Loucy (cell line): ENCODE data around the gene MED31.
A peak's percentile ranks its signal among the peaks of the same experiment; 100 is the strongest.

Experiments
- H2AFZ ChIP-seq: fragments of 200-600 bp; sonication (generic); 2 replicates; pipeline ENCODE4 v1.6.0; 2016; ENCODE audit warnings: antibody characterized with exemption, mild to moderate bottlenecking, low read length, moderate library complexity
- H3F3A ChIP-seq: fragments of 200-600 bp; 2 replicates; pipeline ENCODE4 v1.6.0; 2016; ENCODE audit warnings: antibody characterized with exemption, low read depth, mild to moderate bottlenecking
- H3K27me3 ChIP-seq: fragments of 200-600 bp; sonication (generic); 2 replicates; pipeline ENCODE4 v1.6.1; 2014; ENCODE audit warnings: low read length, mild to moderate bottlenecking; ENCODE audit not compliant: insufficient read depth, poor library complexity, severe bottlenecking
- H3K36me3 ChIP-seq: fragments of 200-600 bp; sonication (generic); 2 replicates; pipeline ENCODE4 v1.6.1; 2016; ENCODE audit warnings: low read length; ENCODE audit not compliant: insufficient read depth
- H3K4me1 ChIP-seq: fragments of 200-600 bp; sonication (generic); 2 replicates; pipeline ENCODE4 v1.5.1; 2014; ENCODE audit warnings: low read length, mild to moderate bottlenecking; ENCODE audit not compliant: insufficient read depth, poor library complexity, severe bottlenecking
- H3K4me2 ChIP-seq: fragments of 200-600 bp; sonication (generic); 2 replicates; pipeline ENCODE4 v1.6.0; 2014; ENCODE audit warnings: antibody characterized with exemption, low read length, low read depth, mild to moderate bottlenecking; ENCODE audit not compliant: poor library complexity, severe bottlenecking
- H3K4me3 ChIP-seq: fragments of 200-600 bp; sonication (generic); 2 replicates; pipeline ENCODE4 v1.5.1; 2014; ENCODE audit warnings: low read length, mild to moderate bottlenecking, mixed read lengths; ENCODE audit not compliant: poor library complexity, severe bottlenecking
- H3K79me2 ChIP-seq: fragments of 200-600 bp; sonication (generic); 2 replicates; pipeline ENCODE4 v1.6.1; 2014; ENCODE audit warnings: low read length; ENCODE audit not compliant: insufficient read depth
- H3K9ac ChIP-seq: fragments of 200-600 bp; sonication (generic); 2 replicates; pipeline ENCODE4 v1.6.0; 2014; ENCODE audit warnings: mild to moderate bottlenecking, low read depth, low read length, moderate library complexity; ENCODE audit not compliant: poor library complexity, severe bottlenecking
- H3K9me2 ChIP-seq: fragments of 200-600 bp; sonication (generic); replicated peaks from 2 replicates; pipeline ENCODE4 v1.6.1; 2016; ENCODE audit warnings: low read depth, low read length, mixed read lengths
- H3K9me3 ChIP-seq: fragments of 200-600 bp; sonication (generic); 2 replicates; pipeline ENCODE4 v1.6.1; 2014; ENCODE audit warnings: mild to moderate bottlenecking, antibody characterized with exemption, low read length, low read depth; ENCODE audit not compliant: insufficient read depth
- H4K20me1 ChIP-seq: fragments of 200-600 bp; sonication (generic); 2 replicates; pipeline ENCODE4 v1.6.0; 2014; ENCODE audit warnings: antibody characterized with exemption, low read length, mild to moderate bottlenecking; ENCODE audit not compliant: insufficient read depth, poor library complexity, severe bottlenecking
- CTCF ChIP-seq: fragments of 200-600 bp; sonication (generic); conservative IDR thresholded peaks from 2 replicates; pipeline ENCODE4 v1.5.1; 2014; ENCODE audit warnings: mild to moderate bottlenecking, antibody characterized with exemption, low read length
- EZH2phosphoT487 ChIP-seq: fragments of 200-600 bp; IDR thresholded peaks from 2 replicates; pipeline ENCODE4 v1.6.1; 2018; ENCODE audit warnings: antibody characterized with exemption, mild to moderate bottlenecking, moderate library complexity, borderline replicate concordance

MED31 gene

GRCh38 chr17:6639586-6640535 lies 11.5 kb downstream of the MED31 start:
- Histone ChIP-seq H3F3A (no peaks in the 10 kb centered on the region), H3K4me3 (peak overlapping the region; percentile 88), H3K9ac (peak overlapping the region; percentile 76), H3K4me2 (peak overlapping the region; percentile 87), H3K9me2 (no peaks in the 10 kb centered on the region), H4K20me1 (peaks cover 22% of the 10 kb centered on the region), H3K9me3 (no peaks in the 10 kb centered on the region), H3K79me2 (peaks cover 44% of the 10 kb centered on the region), H3K36me3 (peaks cover 15% of the 10 kb centered on the region; the same call in 1 of the 2 replicates), H2AFZ (peak overlapping the region; percentile 100), H3K27me3 (no peaks in the 10 kb centered on the region), H3K4me1 (peaks cover 23% of the 10 kb centered on the region)
- TF ChIP-seq CTCF = no peak
- no peak for TF ChIP-seq EZH2phosphoT487

- no peak overlapping the region for H2AFZ ChIP-seq
- H3K4me3 ChIP-seq = peak overlapping the region; percentile 88
- peaks cover 8% of the 10 kb centered on the region; the same call in 1 of the 2 replicates for H3K36me3 ChIP-seq
- peaks cover 22% of the 10 kb centered on the region for H4K20me1 ChIP-seq
- H3K9me2 ChIP-seq = no peaks in the 10 kb centered on the region
- H3K79me2 ChIP-seq = peaks cover 44% of the 10 kb centered on the region
- TF ChIP-seq EZH2phosphoT487 (no peak), CTCF (no peak)
- H3F3A ChIP-seq = no peaks in the 10 kb centered on the region
- no peaks in the 10 kb centered on the region for H3K27me3 ChIP-seq
- peak overlapping the region; percentile 76 for H3K9ac ChIP-seq
- peaks cover 23% of the 10 kb centered on the region for H3K4me1 ChIP-seq
- no peaks in the 10 kb centered on the region for H3K9me3 ChIP-seq
- peak overlapping the region; percentile 87 for H3K4me2 ChIP-seq
Measured at GRCh38 chr17:6639014-6639585, 12.3 kb downstream of the MED31 start.

GRCh38 chr17:6638046-6638908 lies 13.1 kb downstream of the MED31 start:
- Histone ChIP-seq H3K36me3 (peaks cover 7% of the 10 kb centered on the region; the same call in 1 of the 2 replicates), H3K9ac (peak overlapping the region; percentile 76), H3K79me2 (peaks cover 44% of the 10 kb centered on the region), H3F3A (no peaks in the 10 kb centered on the region), H3K4me1 (peaks cover 23% of the 10 kb centered on the region), H3K4me2 (peak overlapping the region; percentile 87), H3K9me3 (no peaks in the 10 kb centered on the region), H3K27me3 (no peaks in the 10 kb centered on the region), H3K9me2 (no peaks in the 10 kb centered on the region), H2AFZ (no peak overlapping the region), H4K20me1 (peaks cover 20% of the 10 kb centered on the region), H3K4me3 (peak overlapping the region; percentile 88)
- TF ChIP-seq CTCF = no peak
